ENCODE results near the gene STOX2. TPM values are rescaled to one million over a fixed set of nuclear protein-coding genes. Genes with fewer than 3 reads are reported as not detected.

The STOX2 gene
- total and polyA plus RNA-seq, 2 of the 13 experiments (the other 11 are each of a cell fraction or from before 2014, with no cell fraction given), result 0.01 to 0.15 TPM

DNA sequence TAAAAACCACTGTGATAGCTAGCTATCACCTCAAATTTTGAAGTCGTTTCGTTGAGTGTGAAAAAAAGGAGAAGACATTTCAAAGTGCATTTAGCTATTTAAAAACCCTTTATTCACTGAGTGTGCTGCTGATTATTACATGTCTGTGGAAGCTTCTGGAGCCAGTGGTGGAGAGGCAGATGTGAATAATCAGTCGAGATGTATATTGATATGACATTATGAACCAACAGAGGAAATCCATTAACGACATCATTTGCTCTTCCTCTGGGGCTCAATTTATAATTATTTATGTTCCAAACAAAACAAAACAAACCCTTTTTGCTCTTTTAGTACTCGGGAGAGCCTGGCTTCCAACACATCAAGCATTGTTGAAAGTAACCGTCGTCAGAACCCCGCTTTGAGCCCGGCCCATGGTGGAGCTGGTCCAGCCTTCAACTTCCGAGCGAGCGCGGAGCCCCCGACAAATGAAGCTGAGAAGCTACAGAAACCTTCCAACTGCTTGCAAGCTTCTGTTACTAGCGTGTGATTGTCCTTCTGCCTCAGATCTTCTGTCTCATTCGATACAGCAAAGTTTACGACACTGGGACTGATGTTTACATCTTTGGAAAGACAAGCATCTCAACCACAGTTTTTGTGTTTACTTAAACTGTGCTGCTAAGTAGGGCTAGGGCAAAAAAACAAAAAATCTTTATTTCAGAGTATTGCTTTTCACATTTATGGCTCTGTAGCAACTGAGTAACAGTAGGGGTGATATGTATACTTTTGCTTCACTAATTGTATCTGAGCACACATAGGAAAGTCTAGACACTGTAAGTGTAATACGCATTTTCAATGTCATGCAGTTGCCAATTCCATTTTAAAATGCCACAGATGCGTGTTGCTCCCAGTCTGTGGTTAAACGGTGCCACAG, 111.9 kb downstream of the STOX2 start:
- H3K79me2 ChIP-seq (ENCODE audit: insufficient read depth, low read length), result no peaks in the 10 kb centered on the region
- in situ Hi-C loops (cut with HindIII; ENCODE audit: extremely low pct_ligation_motif_present, low pct_unique_long_range_greater_than_20kb) (no loop called here), intact Hi-C loops (cut with micrococcal nuclease; ENCODE audit: unreplicated experiment) (no loop called here)
- ATAC-seq (no peak), DNase-seq (ENCODE audit: low spot score) (no peak), FAIRE-seq (no peak)
- no peak overlapping the region for H3K9ac ChIP-seq (ENCODE audit: insufficient read depth, low read depth, low read length)
- TF ChIP-seq SP1 (IDR thresholded peaks at IDR 0.05), result no peak
- TF ChIP-seq SP1 (CRISPR knock-in tag; IDR thresholded peaks at IDR 0.05), result no peak
- no peaks in the 10 kb centered on the region for H3K27me3 ChIP-seq (ENCODE audit: control insufficient read depth in 1 of 2, insufficient read depth in 2 of 2, low read length in 2 of 2)
- no peak overlapping the region for H3K27ac ChIP-seq (ENCODE audit: extremely low read length, insufficient read depth, low read length)
- no peaks in the 10 kb centered on the region for H3K9me3 ChIP-seq (ENCODE audit: low read length)
- H3K4me3 ChIP-seq (replicated peaks in 1 of 3; ENCODE audit: insufficient read depth in 1 of 3, low read depth in 2 of 3, low read length in 3 of 3), result no peak overlapping the region
- 70% methylated on average over 20 of the region's 20 CpGs for WGBS (ENCODE audit: low lambda C conversion rate)
- POLR2A ChIA-PET, result no interaction called here
- H2AFZ ChIP-seq (ENCODE audit: low read length), result no peak overlapping the region
- H3K36me3 ChIP-seq (replicated peaks in 1 of 2; ENCODE audit: control insufficient read depth in 1 of 2, insufficient read depth in 2 of 2, low read length in 2 of 2), result no peaks in the 10 kb centered on the region
- no peak overlapping the region for H3K4me2 ChIP-seq (ENCODE audit: low read depth, low read length)
- H4K20me1 ChIP-seq (ENCODE audit: insufficient read depth, low read length), result no peaks in the 10 kb centered on the region
- no TSS peak for BruUV-seq (replicated peaks)
- CTCF ChIA-PET (ENCODE audit: low intra/inter-chr PET ratio, low total read pairs), result no interaction called here
- H3K4me1 ChIP-seq (ENCODE audit: insufficient read depth, low read length), result no peaks in the 10 kb centered on the region

DNA sequence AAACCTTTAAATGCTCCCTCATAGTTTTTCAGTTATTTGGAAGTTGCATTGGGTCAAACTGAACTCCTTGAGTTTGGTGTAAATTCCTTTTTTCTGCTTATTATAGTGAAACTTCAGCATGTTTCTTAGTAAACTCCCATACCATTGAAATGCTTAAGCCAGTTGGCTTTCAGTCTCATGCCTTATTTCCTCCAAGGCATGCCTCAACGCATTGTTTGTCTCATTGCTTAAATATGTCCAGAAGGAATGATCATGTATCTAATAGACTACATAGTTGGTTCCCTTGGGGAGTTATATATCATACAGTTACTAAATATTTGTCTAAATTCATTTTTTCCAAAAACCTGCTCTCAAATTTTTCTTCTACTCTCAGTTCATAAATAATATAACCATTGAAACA, 114.0 kb downstream of the STOX2 start:
- Histone ChIP-seq H4K20me1 (ENCODE audit: insufficient read depth, low read length) (no peaks in the 10 kb centered on the region), H3K4me2 (ENCODE audit: low read depth, low read length) (no peak overlapping the region), H3K79me2 (ENCODE audit: insufficient read depth, low read length) (no peaks in the 10 kb centered on the region), H2AFZ (ENCODE audit: low read length) (no peak overlapping the region), H3K4me3 (replicated peaks in 1 of 3; ENCODE audit: insufficient read depth in 1 of 3, low read depth in 2 of 3, low read length in 3 of 3) (no peak overlapping the region), H3K27me3 (ENCODE audit: control insufficient read depth in 1 of 2, insufficient read depth in 2 of 2, low read length in 2 of 2) (no peaks in the 10 kb centered on the region), H3K4me1 (ENCODE audit: insufficient read depth, low read length) (no peaks in the 10 kb centered on the region), H3K27ac (ENCODE audit: extremely low read length, insufficient read depth, low read length) (no peak overlapping the region), H3K9ac (ENCODE audit: insufficient read depth, low read depth, low read length) (no peak overlapping the region), H3K36me3 (replicated peaks in 1 of 2; ENCODE audit: control insufficient read depth in 1 of 2, insufficient read depth in 2 of 2, low read length in 2 of 2) (no peaks in the 10 kb centered on the region), H3K9me3 (ENCODE audit: low read length) (no peaks in the 10 kb centered on the region)
- in situ Hi-C loops (cut with HindIII; ENCODE audit: extremely low pct_ligation_motif_present, low pct_unique_long_range_greater_than_20kb), result no loop called here
- WGBS (ENCODE audit: low lambda C conversion rate), result 87% methylated on average over 1 of the region's 1 CpG
- CTCF ChIA-PET (ENCODE audit: low intra/inter-chr PET ratio, low total read pairs), result no interaction called here
- FAIRE-seq, result no peak
- no peak for DNase-seq (ENCODE audit: low spot score)
- POLR2A ChIA-PET, result no interaction called here
- no TSS peak for BruUV-seq (replicated peaks)
- no peak for ATAC-seq
- intact Hi-C loops (cut with micrococcal nuclease; ENCODE audit: unreplicated experiment), result no loop called here
- TF ChIP-seq POGZ (CRISPR knock-in tag; IDR thresholded peaks at IDR 0.05), result no peak
- no peak for TF ChIP-seq ZNF605 (CRISPR knock-in tag; IDR thresholded peaks at IDR 0.05)
- TF ChIP-seq, protein P1, sequence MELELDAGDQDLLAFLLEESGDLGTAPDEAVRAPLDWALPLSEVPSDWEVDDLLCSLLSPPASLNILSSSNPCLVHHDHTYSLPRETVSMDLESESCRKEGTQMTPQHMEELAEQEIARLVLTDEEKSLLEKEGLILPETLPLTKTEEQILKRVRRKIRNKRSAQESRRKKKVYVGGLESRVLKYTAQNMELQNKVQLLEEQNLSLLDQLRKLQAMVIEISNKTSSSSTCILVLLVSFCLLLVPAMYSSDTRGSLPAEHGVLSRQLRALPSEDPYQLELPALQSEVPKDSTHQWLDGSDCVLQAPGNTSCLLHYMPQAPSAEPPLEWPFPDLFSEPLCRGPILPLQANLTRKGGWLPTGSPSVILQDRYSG (CRISPR knock-in tag; IDR thresholded peaks at IDR 0.05), result no peak
- TF ChIP-seq, protein P2, sequence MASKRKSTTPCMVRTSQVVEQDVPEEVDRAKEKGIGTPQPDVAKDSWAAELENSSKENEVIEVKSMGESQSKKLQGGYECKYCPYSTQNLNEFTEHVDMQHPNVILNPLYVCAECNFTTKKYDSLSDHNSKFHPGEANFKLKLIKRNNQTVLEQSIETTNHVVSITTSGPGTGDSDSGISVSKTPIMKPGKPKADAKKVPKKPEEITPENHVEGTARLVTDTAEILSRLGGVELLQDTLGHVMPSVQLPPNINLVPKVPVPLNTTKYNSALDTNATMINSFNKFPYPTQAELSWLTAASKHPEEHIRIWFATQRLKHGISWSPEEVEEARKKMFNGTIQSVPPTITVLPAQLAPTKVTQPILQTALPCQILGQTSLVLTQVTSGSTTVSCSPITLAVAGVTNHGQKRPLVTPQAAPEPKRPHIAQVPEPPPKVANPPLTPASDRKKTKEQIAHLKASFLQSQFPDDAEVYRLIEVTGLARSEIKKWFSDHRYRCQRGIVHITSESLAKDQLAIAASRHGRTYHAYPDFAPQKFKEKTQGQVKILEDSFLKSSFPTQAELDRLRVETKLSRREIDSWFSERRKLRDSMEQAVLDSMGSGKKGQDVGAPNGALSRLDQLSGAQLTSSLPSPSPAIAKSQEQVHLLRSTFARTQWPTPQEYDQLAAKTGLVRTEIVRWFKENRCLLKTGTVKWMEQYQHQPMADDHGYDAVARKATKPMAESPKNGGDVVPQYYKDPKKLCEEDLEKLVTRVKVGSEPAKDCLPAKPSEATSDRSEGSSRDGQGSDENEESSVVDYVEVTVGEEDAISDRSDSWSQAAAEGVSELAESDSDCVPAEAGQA (IDR thresholded peaks at IDR 0.05; ENCODE audit: low read depth), result no peak
- TF ChIP-seq, protein P2 (CRISPR knock-in tag; IDR thresholded peaks at IDR 0.05; ENCODE audit: borderline replicate concordance), result no peak
- TF ChIP-seq ZSCAN29 (CRISPR knock-in tag; conservative IDR thresholded peaks at IDR 0.05), result no peak
- no peak for TF ChIP-seq ZNF780A (CRISPR knock-in tag; IDR thresholded peaks at IDR 0.05)
- TF ChIP-seq, protein P3, sequence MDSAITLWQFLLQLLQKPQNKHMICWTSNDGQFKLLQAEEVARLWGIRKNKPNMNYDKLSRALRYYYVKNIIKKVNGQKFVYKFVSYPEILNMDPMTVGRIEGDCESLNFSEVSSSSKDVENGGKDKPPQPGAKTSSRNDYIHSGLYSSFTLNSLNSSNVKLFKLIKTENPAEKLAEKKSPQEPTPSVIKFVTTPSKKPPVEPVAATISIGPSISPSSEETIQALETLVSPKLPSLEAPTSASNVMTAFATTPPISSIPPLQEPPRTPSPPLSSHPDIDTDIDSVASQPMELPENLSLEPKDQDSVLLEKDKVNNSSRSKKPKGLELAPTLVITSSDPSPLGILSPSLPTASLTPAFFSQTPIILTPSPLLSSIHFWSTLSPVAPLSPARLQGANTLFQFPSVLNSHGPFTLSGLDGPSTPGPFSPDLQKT (CRISPR knock-in tag; IDR thresholded peaks at IDR 0.05; ENCODE audit: borderline replicate concordance), result no peak
